ENCODE results near the gene FBXW7. TPM values are rescaled to one million over a fixed set of nuclear protein-coding genes. Genes with fewer than 3 reads are reported as not detected.

The FBXW7 gene
- total RNA-seq, 1 experiment from 2014 or later, result 23.0 TPM

GRCh38 chr4:152289941-152290340, 246.0 kb downstream of the FBXW7 start:
- Histone ChIP-seq H3K4me3 (replicated peaks in 1 of 2; ENCODE audit: low read depth in 1 of 2, low read length in 2 of 2) (no peak overlapping the region), H3K9me3 (ENCODE audit: control insufficient read depth in 1 of 2, insufficient read depth in 1 of 2, low read depth in 1 of 2, low read length in 2 of 2) (no peaks in the 10 kb centered on the region), H3K27ac (ENCODE audit: low read depth, low read length) (no peak overlapping the region), H3K79me2 (ENCODE audit: insufficient read depth, low read length) (no peaks in the 10 kb centered on the region), H3K4me1 (ENCODE audit: control insufficient read depth in 1 of 2, insufficient read depth in 2 of 2, low read length in 2 of 2) (no peaks in the 10 kb centered on the region), H4K20me1 (ENCODE audit: insufficient read depth) (no peaks in the 10 kb centered on the region), H3K36me3 (ENCODE audit: control insufficient read depth in 1 of 2, insufficient read depth in 2 of 2, low read length in 2 of 2) (no peaks in the 10 kb centered on the region), H3K9me2 (ENCODE audit: insufficient read depth) (no peaks in the 10 kb centered on the region), H3K27me3 (ENCODE audit: insufficient read depth, low read length) (no peaks in the 10 kb centered on the region), H3K4me2 (ENCODE audit: low read length) (no peak overlapping the region), H2AFZ (ENCODE audit: low read depth, low read length, poor library complexity, severe bottlenecking) (no peak overlapping the region), H3K9ac (ENCODE audit: low read length) (no peak overlapping the region)
- no TSS peak for BruUV-seq (replicated peaks)
- ATAC-seq, result no peak
- CTCF ChIA-PET, result no interaction called here
- TF ChIP-seq ZBTB33 (IDR thresholded peaks at IDR 0.05; ENCODE audit: extremely low read depth, insufficient replicate concordance, low read length) (no peak), POLR2A (IDR thresholded peaks at IDR 0.05; ENCODE audit: borderline replicate concordance, extremely low read depth, insufficient read depth, insufficient read length) (no peak), SIN3A (IDR thresholded peaks at IDR 0.05; ENCODE audit: low read depth) (no peak), POLR2AphosphoS5 (IDR thresholded peaks at IDR 0.05; ENCODE audit: low read depth, low read length) (no peak), CEBPB (IDR thresholded peaks at IDR 0.05; ENCODE audit: low read depth) (no peak), REST (IDR thresholded peaks at IDR 0.05; ENCODE audit: low read depth) (no peak), ELF1 (IDR thresholded peaks at IDR 0.05; ENCODE audit: borderline replicate concordance, low read depth) (no peak), SRF (IDR thresholded peaks at IDR 0.05; ENCODE audit: low read depth) (no peak), ZFX (IDR thresholded peaks at IDR 0.05) (no peak), YY1 (IDR thresholded peaks at IDR 0.05; ENCODE audit: extremely low read depth, insufficient replicate concordance, low read depth, low read length) (no peak), CTCF (IDR thresholded peaks at IDR 0.05 in 2 of 3, conservative IDR thresholded peaks at IDR 0.05 in 1 of 3; ENCODE audit: borderline replicate concordance in 1 of 3, insufficient read depth in 1 of 3, low read depth in 2 of 3, low read length in 2 of 3) (no peak), EZH2phosphoT487 (IDR thresholded peaks at IDR 0.05; ENCODE audit: borderline replicate concordance) (no peak), ZNF274 (IDR thresholded peaks at IDR 0.05; ENCODE audit: low read depth, low read length) (no peak), MAX (IDR thresholded peaks at IDR 0.05) (no peak), EGR1 (IDR thresholded peaks at IDR 0.05; ENCODE audit: low read depth) (no peak)
- DNase-seq (ENCODE audit: low read depth, low spot score), result no peak
- POLR2A ChIA-PET, result no interaction called here
- RAD21 ChIA-PET (ENCODE audit: low non-redundant PET in 1 of 2, low total read pairs in 2 of 2, uncharacterized antibody in 2 of 2, unreplicated experiment in 2 of 2), result no interaction called here
- intact Hi-C loops (cut with micrococcal nuclease), result no loop called here

Measured in HCT116 (cell line).